WERI-Rb-1 (cell line): Measurements from ENCODE around the gene GRIN2C.

Source experiments
- DNase-seq: peaks from one replicate; pipeline ENCODE4 v3.0.0-alpha.2; 2020
- H3K27ac ChIP-seq: fragments of 250-450 bp; sonication (Bioruptor Pico); 2 replicates; pipeline ENCODE4 v1.5.1; 2020; ENCODE audit warnings: mild to moderate bottlenecking, moderate library complexity
- H3K27me3 ChIP-seq: fragments of 250-450 bp; sonication (Bioruptor Pico); 2 replicates; pipeline ENCODE4 v1.5.1; 2021; ENCODE audit warnings: mild to moderate bottlenecking, low read depth, moderate library complexity; ENCODE audit not compliant: insufficient read depth, severe bottlenecking
- H3K36me3 ChIP-seq: fragments of 250-450 bp; sonication (Bioruptor Pico); 2 replicates; pipeline ENCODE4 v1.5.1; 2020; ENCODE audit warnings: mild to moderate bottlenecking, moderate library complexity
- H3K4me3 ChIP-seq: 2 replicates; pipeline ENCODE4 v1.5.1; 2011; ENCODE audit warnings: low read depth, mild to moderate bottlenecking, control low read depth, low read length
- H3K9me3 ChIP-seq: fragments of 250-450 bp; sonication (Bioruptor Pico); 2 replicates; pipeline ENCODE4 v1.5.1; 2021; ENCODE audit warnings: mild to moderate bottlenecking, moderate library complexity; ENCODE audit not compliant: severe bottlenecking
- CTCF ChIP-seq: IDR thresholded peaks from 2 replicates; pipeline ENCODE4 v1.5.1; 2011; ENCODE audit warnings: low read depth, mild to moderate bottlenecking, control low read depth, inconsistent platforms, low read length

Gene GRIN2C

DNA sequence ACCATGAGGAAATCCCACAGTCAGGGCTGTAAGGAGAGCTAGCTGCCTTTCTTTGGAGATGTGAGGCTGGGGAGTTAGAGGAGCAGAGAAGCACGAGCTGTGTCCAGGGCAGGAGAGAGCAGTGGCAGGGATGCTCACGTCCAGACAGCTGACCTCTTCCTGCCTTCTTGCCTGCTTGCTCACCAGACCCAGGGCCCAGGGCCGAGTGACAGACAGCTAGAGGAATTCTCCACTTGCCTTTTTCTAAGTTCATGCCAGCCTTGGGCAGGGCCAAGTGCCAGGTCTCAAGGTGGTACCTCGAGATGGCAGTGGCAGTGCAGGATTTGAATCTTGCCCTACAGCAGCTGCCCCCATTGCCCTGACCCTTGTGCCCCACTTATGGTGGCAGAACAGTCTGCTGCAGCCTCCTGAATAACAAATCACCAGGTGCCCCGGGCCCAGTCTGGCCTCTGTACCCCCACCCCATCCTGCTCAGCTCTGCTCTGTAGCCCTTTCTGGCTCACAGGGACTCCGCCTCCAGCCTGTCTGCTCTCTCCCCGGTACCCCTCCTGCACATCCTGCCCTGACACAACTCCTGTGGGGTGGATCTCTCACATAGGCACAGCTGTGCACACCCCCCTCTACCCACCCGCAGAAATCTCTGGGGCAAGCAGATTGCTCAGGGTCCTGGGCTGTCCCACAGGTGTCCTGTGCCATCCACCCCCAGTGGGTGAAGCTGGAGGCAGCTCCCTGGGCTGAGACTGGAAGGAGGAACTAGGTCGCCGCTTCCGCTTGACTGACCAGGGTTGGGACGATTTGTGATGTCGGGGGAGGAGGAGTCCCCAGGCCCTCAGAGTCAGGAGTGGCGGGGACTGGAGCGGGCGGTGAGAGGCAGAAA is 25.9 kb downstream of the GRIN2C start:
- H3K27me3 ChIP-seq, result no peaks in the 10 kb centered on the region
- H3K4me3 ChIP-seq, result no peak overlapping the region
- no peak for TF ChIP-seq CTCF

DNA sequence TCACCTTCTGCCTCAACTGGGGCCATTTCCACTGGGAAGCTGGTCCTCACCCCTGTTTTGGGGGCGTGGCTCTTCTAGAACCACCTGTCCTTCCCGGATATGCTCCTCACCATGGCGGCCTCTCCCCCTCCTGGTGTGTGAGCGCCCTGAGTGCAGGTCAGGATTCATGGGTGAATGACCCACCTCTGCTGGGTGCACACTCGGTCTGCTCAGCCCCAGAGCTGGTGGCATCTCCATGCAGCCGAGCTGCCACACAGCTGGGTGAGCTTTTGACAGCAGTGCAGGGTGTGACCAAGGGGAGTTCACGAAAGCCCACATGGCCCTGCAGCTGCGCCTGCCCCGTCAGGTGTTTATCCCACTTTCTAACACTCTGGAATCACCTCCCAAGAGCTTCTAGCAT is 27.3 kb downstream of the GRIN2C start:
- Histone ChIP-seq H3K27ac (no peak overlapping the region), H3K36me3 (peaks cover 29% of the 10 kb centered on the region), H3K9me3 (no peaks in the 10 kb centered on the region), H3K27me3 (no peaks in the 10 kb centered on the region), H3K4me3 (no peak overlapping the region)
- no peak for TF ChIP-seq CTCF
- no peak for DNase-seq

More for the DNA sequence above, 25.9 kb downstream of the GRIN2C start:
- Histone ChIP-seq H3K9me3 (no peaks in the 10 kb centered on the region), H3K36me3 (peaks cover 34% of the 10 kb centered on the region), H3K27ac (0 out of 2 replicates have a peak overlapping the region, but pooled peaks have one; percentile 6)
- peak; percentile 72 for DNase-seq

DNA sequence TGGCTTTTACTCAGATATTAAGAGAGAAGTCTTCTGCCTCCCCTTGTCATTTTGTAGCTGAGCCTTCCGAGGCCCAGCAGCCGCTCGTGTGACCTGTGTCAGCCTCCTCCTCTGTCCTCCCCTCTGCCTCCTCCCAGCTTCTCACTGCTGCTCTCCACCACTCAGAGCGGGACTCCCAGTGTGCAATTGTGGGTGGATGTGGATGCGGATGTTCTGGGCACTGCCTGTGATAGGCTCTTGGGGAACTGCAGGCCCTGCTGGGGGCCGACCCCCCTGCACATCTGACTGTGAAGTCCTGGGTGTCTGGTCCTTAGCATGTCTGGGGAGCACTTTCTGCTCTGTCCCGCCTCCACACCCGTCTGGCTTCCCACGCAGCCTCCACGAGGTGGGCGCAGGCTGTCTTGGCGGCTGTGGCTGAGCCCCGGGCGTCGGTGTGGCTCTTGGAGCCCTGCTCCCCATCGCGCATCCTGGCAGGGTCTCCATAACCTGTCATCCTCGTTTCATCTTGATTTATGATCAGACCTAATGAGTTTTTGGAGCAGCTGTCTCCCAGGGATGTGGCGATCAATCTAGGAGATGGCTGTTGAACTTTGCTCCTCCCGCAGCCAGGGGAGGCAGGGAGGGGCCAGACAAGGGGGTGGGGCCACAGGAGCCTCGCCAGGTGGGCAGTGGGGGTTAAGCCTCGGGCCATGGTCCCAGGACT is 28.1 kb downstream of the GRIN2C start:
- TF ChIP-seq CTCF, result no peak
- Histone ChIP-seq H3K36me3 (peaks cover 21% of the 10 kb centered on the region), H3K4me3 (no peak overlapping the region), H3K9me3 (no peaks in the 10 kb centered on the region), H3K27ac (no peak overlapping the region), H3K27me3 (no peaks in the 10 kb centered on the region)
- DNase-seq, result no peak

GRCh38 chr17:74830861-74831260 is 28.8 kb downstream of the GRIN2C start:
- H3K36me3 ChIP-seq, result peaks cover 15% of the 10 kb centered on the region
- H3K27ac ChIP-seq, result no peak overlapping the region
- TF ChIP-seq CTCF, result no peak
- H3K9me3 ChIP-seq, result no peaks in the 10 kb centered on the region
- H3K27me3 ChIP-seq, result no peaks in the 10 kb centered on the region
- H3K4me3 ChIP-seq, result no peak overlapping the region
- no peak for DNase-seq

- no peak for TF ChIP-seq CTCF
- no peak for DNase-seq
- Histone ChIP-seq H3K9me3 (no peaks in the 10 kb centered on the region), H3K4me3 (no peak overlapping the region), H3K36me3 (peaks cover 22% of the 10 kb centered on the region), H3K27me3 (no peaks in the 10 kb centered on the region), H3K27ac (peak overlapping the region; percentile 91; the same call in 1 of the 2 replicates)
Observed at GRCh38 chr17:74827800-74828199, 31.9 kb downstream of the GRIN2C start.
